Motor neuron (in vitro differentiated cells): ENCODE results near the gene DHX35. TPM values are rescaled to one million over a fixed set of nuclear protein-coding genes. Genes with fewer than 3 reads are reported as not detected.
"Not testable (repeated sequence)": the region's sequence is repeated elsewhere in the genome, so short reads cannot be mapped to it uniquely, and the experiment has no call there.

Experiments used
- ATAC-seq, 8 experiments: fragments of 200-7000 bp; cut with Tn5 transposase; replicated peaks in 6 of 8; 2 replicates each; pipeline ENCODE4 v1.8.0; 2021; ENCODE audit warnings: mild to moderate bottlenecking in 8 of 8, moderate library complexity in 8 of 8
- H3K27ac ChIP-seq, 2 donors: fragments of 250-450 bp; sonication (Bioruptor Pico); 2 replicates each; pipeline ENCODE4 v1.9.0; 2021; ENCODE audit warnings: antibody characterized with exemption in 2 of 2, mild to moderate bottlenecking in 2 of 2, moderate library complexity in 1 of 2
- H3K4me1 ChIP-seq, 2 donors: fragments of 250-450 bp; sonication (Bioruptor Pico); replicated peaks in 1 of 2; 2 replicates each; pipeline ENCODE4 v1.6.1; 2021; ENCODE audit warnings: antibody characterized with exemption in 2 of 2, mild to moderate bottlenecking in 2 of 2, moderate library complexity in 1 of 2
- H3K4me3 ChIP-seq, 5 donors: fragments of 250-450 bp; sonication (Bioruptor Pico); 2 replicates each; pipeline ENCODE4 v1.9.0; 2021; ENCODE audit warnings: antibody characterized with exemption in 5 of 5, mild to moderate bottlenecking in 5 of 5, moderate library complexity in 4 of 5
- WGBS, 10 experiments: fragments of 450-650 bp; shearing (Covaris generic); methylation state at CpG; one replicate each; pipeline ENCODE4 v1.0.0; 2022; 5-methylcytosine and 5-hydroxymethylcytosine counted together
- in situ Hi-C, 9 experiments: fragments of 400-800 bp; cut with MboI; loops; one replicate each; pipeline ENCODE4 v1.15.0; 2021; ENCODE audit warnings: low sequenced_read_pairs in 9 of 9, low pct_unique_long_range_greater_than_20kb in 2 of 9; ENCODE audit not compliant: unreplicated experiment in 9 of 9
- total RNA-seq, 8 experiments: library from RNA; unstranded; fragments of 300-600 nt; gene quantifications; 2 replicates each; pipeline versions ENCODE4 v1.2.3 to v1.2.4, GENCODE V29; 2022

Gene DHX35
- total RNA-seq, 8 experiments from 2014 or later = 6.9 to 16.6 (median 11.4) TPM

DNA sequence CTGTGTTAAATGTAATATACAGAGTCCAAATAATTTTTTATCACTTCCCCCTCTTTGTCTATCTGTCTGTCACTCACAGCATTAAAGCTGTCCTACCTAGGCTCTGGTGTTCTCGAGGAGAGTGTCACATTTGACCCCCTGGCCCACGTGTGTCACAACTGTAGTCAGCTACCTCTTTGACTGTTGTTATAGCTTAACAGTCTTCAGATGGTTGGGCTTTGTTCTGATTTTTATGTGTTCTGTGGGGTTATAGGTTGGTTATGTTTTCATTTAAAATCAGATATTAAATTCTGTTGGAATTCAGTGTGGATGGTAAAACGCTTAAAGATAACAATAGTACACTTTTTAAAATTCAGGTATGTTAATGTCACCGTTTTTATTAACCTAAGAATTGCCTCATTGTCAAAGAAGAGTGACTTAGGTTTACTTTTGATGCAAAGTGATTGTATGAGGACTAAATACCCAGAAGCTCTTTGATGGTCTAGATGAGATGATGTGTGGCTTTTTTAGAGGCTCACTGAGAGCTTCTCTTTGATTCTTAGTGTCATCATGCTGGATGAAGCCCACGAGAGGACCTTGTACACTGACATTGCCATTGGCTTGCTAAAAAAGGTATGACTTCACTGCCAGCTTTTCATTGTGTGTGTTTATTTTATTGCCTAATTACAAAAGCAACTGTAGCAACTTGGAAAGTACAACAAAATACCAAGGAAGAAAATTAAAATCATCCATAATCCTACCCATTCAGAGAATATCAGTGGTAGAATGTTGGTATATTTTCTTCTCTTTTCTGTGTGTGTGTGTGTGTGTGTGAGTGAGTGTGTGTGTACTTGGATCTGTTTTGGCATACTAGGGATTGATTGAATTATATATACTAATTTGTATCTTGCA lies 29.9 kb downstream of the DHX35 start:
- no peak overlapping the region for H3K4me3 ChIP-seq
- in situ Hi-C loops = no loop called here
- ATAC-seq = no peak
- H3K27ac ChIP-seq = no peak overlapping the region
- H3K4me1 ChIP-seq = no peaks in the 10 kb centered on the region
- WGBS, 10 experiments = 50 to 100% (median 72%) methylated on average over 1 to 5 of the region's 5 CpGs; no CpG with 5 or more reads in 1 of the 10 experiments

- Histone ChIP-seq H3K4me1 (no peaks in the 10 kb centered on the region), H3K27ac (no peak overlapping the region), H3K4me3 (no peak overlapping the region)
- in situ Hi-C loops = no loop called here
- ATAC-seq = no peak
- WGBS, 10 experiments = 80 to 100% (median 100%) methylated on average over 1 to 3 of the region's 3 CpGs; no CpG with 5 or more reads in 2 of the 10 experiments
These were observed 33.4 kb downstream of the DHX35 start for GRCh38 chr20:38995536-38996044.

GRCh38 chr20:38996866-38997265 lies 34.7 kb downstream of the DHX35 start:
- H3K27ac ChIP-seq, in situ Hi-C loops, ATAC-seq, H3K4me3 ChIP-seq, H3K4me1 ChIP-seq: not testable (repeated sequence)
- WGBS, 10 experiments = 86 to 100% (median 95%) methylated on average over 1 of the region's 1 CpG; no CpG with 5 or more reads in 4 of the 10 experiments

DNA sequence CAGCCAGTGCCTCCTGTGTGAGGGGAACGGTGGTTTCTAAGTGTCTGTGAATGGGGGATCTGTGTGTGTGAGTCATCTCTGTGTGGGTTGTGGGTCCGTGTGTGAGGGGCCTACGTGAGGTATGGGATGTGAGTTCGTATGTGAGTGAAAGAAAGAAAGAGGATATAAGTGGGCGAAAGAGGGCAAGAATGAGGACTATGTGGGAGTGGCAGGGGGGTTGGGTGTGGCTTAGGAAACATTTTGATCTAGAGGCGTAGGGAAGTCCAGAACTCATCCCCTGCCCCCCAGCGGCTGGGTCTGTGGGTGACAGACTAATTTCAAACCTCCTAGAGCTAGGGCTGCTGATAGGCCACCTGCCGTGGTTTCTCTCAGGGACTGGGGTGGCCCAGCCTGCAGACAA lies 35.5 kb downstream of the DHX35 start:
- ATAC-seq = no peak
- in situ Hi-C loops = no loop called here
- WGBS, 10 experiments = 80 to 100% (median 93%) methylated on average over 1 to 7 of the region's 8 CpGs; no CpG with 5 or more reads in 6 of the 10 experiments
- Histone ChIP-seq H3K4me1 (no peaks in the 10 kb centered on the region), H3K4me3 (no peak overlapping the region), H3K27ac (no peak overlapping the region)

DNA sequence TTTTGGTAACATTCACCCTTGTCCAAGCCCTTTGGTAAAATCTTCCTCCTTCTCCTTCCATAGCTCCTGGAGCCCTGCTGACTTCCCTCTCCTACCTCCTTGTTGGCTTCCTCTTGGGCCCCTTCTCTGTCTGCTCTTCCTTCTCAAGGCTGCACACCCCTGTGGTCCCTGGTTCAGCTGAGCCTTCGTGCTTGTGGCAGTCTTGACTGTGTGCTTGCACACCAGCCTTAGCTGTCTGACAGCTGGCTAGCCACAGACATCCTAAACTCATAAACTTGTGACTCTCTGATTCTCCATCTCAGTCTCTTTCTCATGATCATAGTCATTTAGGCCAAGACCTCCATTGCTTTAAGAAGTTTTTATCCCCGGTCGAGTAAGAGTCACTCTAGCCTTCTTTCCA lies 37.1 kb downstream of the DHX35 start:
- 83 to 100% (median 100%) methylated on average over 1 to 3 of the region's 3 CpGs; no CpG with 5 or more reads in 3 of the 10 experiments for WGBS, 10 experiments
- no peak for ATAC-seq
- H3K4me3 ChIP-seq = no peak overlapping the region
- H3K27ac ChIP-seq = no peak overlapping the region
- in situ Hi-C loops = no loop called here
- H3K4me1 ChIP-seq = no peaks in the 10 kb centered on the region

GRCh38 chr20:38999965-39000910 lies 38.1 kb downstream of the DHX35 start:
- H3K4me1 ChIP-seq = no peaks in the 10 kb centered on the region
- in situ Hi-C loops = no loop called here
- H3K4me3 ChIP-seq = no peak overlapping the region
- H3K27ac ChIP-seq = no peak overlapping the region
- 57 to 100% (median 88%) methylated on average over 1 to 4 of the region's 6 CpGs; no CpG with 5 or more reads in 1 of the 10 experiments for WGBS, 10 experiments
- no peak for ATAC-seq

DNA sequence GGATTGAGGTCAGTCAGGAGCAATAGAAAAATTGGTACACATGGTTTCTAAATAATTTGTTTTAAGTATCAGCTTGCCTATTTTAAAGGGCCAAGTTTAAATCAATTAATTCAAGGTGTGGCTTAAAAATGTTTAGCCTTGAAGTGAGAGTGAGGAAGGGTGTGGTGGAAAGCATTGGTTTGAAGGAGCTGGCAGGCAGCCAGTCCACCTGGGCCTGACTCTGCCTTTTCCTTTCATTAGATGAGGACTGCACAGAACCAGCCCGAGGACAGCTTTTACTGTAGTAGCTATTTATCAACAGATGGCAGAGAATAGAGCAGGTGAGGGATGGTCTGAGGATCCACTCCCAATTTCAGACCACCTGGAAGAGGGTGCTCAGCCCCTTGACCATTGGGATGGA lies 42.4 kb downstream of the DHX35 start:
- no peak overlapping the region for H3K27ac ChIP-seq
- no peak overlapping the region for H3K4me3 ChIP-seq
- peak in 1 of 8 experiments; percentile 68 for ATAC-seq
- WGBS, 10 experiments = 33 to 100% (median 81%) methylated on average over 1 of the region's 1 CpG; no CpG with 5 or more reads in 4 of the 10 experiments
- no peaks in the 10 kb centered on the region for H3K4me1 ChIP-seq
- in situ Hi-C loops = no loop called here

DNA sequence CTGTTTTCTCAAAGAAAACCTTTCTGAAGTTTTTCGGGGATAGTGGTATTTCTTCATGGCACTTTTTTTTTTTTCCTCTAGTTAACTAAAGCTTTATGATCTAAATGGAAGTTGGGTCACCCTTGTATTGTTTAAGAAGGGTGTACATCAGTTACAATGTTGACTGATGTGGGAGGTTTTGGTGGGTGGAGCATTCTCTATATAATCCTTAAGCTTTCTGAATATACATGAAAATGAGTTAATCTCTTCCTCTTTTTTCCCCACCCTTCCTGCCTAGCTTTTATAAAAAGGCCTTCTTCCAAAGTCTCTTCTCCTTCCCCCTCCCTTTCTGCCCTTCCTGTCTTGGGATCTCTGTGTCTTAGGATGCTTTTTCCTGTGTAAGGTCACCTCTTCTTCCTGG lies 47.2 kb downstream of the DHX35 start:
- H3K27ac ChIP-seq = no peak overlapping the region
- WGBS, 10 experiments = 14 to 100% (median 75%) methylated on average over 1 of the region's 1 CpG; no CpG with 5 or more reads in 3 of the 10 experiments

GRCh38 chr20:39010496-39010895 lies 48.4 kb downstream of the DHX35 start:
- Histone ChIP-seq H3K4me3 (no peak overlapping the region), H3K27ac (no peak overlapping the region), H3K4me1 (no peaks in the 10 kb centered on the region)
- no peak for ATAC-seq
- in situ Hi-C loops = no loop called here
- 100% methylated on average over 1 of the region's 1 CpG; no CpG with 5 or more reads in 6 of the 10 experiments for WGBS, 10 experiments

More for the DNA sequence above, 47.2 kb downstream of the DHX35 start:
- in situ Hi-C loops = no loop called here
- Histone ChIP-seq H3K4me3 (no peak overlapping the region), H3K4me1 (no peaks in the 10 kb centered on the region)
- ATAC-seq = peak in 2 of 8 experiments; percentile 46 to 62

GRCh38 chr20:39013662-39014109 lies 51.5 kb downstream of the DHX35 start:
- H3K4me1 ChIP-seq = no peaks in the 10 kb centered on the region
- no peak overlapping the region for H3K4me3 ChIP-seq
- H3K27ac ChIP-seq = no peak overlapping the region
- WGBS, 10 experiments = 57 to 100% (median 94%) methylated on average over 1 to 2 of the region's 2 CpGs; no CpG with 5 or more reads in 2 of the 10 experiments
- in situ Hi-C loops = no loop called here
- no peak for ATAC-seq

GRCh38 chr20:39016041-39016440 lies 53.9 kb downstream of the DHX35 start:
- ATAC-seq = no peak
- in situ Hi-C loops = no loop called here
- Histone ChIP-seq H3K27ac (no peak overlapping the region), H3K4me3 (no peak overlapping the region), H3K4me1 (no peaks in the 10 kb centered on the region)
- WGBS, 10 experiments = 80 to 100% (median 100%) methylated on average over 1 to 3 of the region's 3 CpGs; no CpG with 5 or more reads in 1 of the 10 experiments

GRCh38 chr20:39016506-39016905 lies 54.4 kb downstream of the DHX35 start:
- Histone ChIP-seq H3K4me1 (no peaks in the 10 kb centered on the region), H3K27ac (no peak overlapping the region), H3K4me3 (no peak overlapping the region)
- in situ Hi-C loops = no loop called here
- 18 to 100% (median 93%) methylated on average over 1 to 2 of the region's 2 CpGs for WGBS, 10 experiments
- ATAC-seq = no peak
